Prostate gland (tissue), 2 donors: Measurements from ENCODE around the gene ERMP1. TPM values are rescaled to one million over a fixed set of nuclear protein-coding genes. Genes with fewer than 3 reads are reported as not detected.

Experiments
- DNase-seq: peaks from one replicate; pipeline ENCODE4 v3.0.0-alpha.2; 2019; ENCODE audit warnings: low spot score
- H3K27ac ChIP-seq, 2 donors: fragments of 200-600 bp; sonication (generic); 2 replicates each; pipeline ENCODE4 v1.5.1; 2017 to 2019
- H3K27me3 ChIP-seq: fragments of 200-600 bp; sonication (generic); replicated peaks from 2 replicates; pipeline ENCODE4 v1.5.1; 2019; ENCODE audit not compliant: insufficient read depth
- H3K36me3 ChIP-seq, 2 donors: fragments of 200-600 bp; sonication (generic); 1 replicate in 1 of 2; 2 replicates in 1 of 2; pipeline versions ENCODE4 v1.5.1 to v1.8.1; 2017 to 2019
- H3K4me1 ChIP-seq: fragments of 200-600 bp; sonication (generic); replicated peaks from 2 replicates; pipeline ENCODE4 v1.5.1; 2019
- H3K4me3 ChIP-seq, 2 donors: fragments of 200-600 bp; sonication (generic); 2 replicates each; pipeline ENCODE4 v1.5.1; 2017 to 2019
- H3K9me3 ChIP-seq: fragments of 200-600 bp; sonication (generic); 2 replicates; pipeline ENCODE4 v1.5.1; 2017
- CTCF ChIP-seq, 4 experiments: fragments of 200-600 bp in 2 of 4; fragments of 450-650 bp in 2 of 4; sonication (generic) in 2 of 4; IDR thresholded peaks; 1 replicate in 3 of 4; 2 replicates in 1 of 4; pipeline ENCODE4 v1.5.1; 2016 to 2019; ENCODE audit warnings: antibody characterized with exemption in 4 of 4, mild to moderate bottlenecking in 2 of 4, moderate library complexity in 2 of 4
- POLR2A ChIP-seq: fragments of 450-650 bp; IDR thresholded peaks from one replicate; pipeline ENCODE4 v1.6.1; 2016; ENCODE audit warnings: antibody characterized with exemption, mild to moderate bottlenecking
- POLR2AphosphoS5 ChIP-seq: sonication (generic); formaldehyde crosslinking; IDR thresholded peaks from one replicate; pipeline ENCODE4 v1.6.1; 2017; ENCODE audit warnings: antibody characterized with exemption
- WGBS: methylation state at CpG from one replicate; pipeline ENCODE4 v1.1.5; 2018; 5-methylcytosine and 5-hydroxymethylcytosine counted together
- intact Hi-C: fragments of 100-400 bp; cut with DNase I; formaldehyde crosslinking; loops from one replicate; pipeline ENCODE4 v1.14.2; 2022
- total RNA-seq, 2 donors: library from RNA; depleted of rRNA; stranded (reverse); fragments of >200 nt; gene quantifications; one replicate each; pipeline ENCODE4 v1.1.0, GENCODE V29; 2016

The ERMP1 gene
- total RNA-seq, 2 donors from 2014 or later = 21.7 to 24.7 TPM

- Histone ChIP-seq H3K4me3 (no peak overlapping the region), H3K4me1 (no peaks in the 10 kb centered on the region), H3K36me3 (no peaks in the 10 kb centered on the region), H3K9me3 (no peaks in the 10 kb centered on the region), H3K27ac (no peak overlapping the region), H3K27me3 (no peaks in the 10 kb centered on the region)
- 74% methylated on average over 3 of the region's 3 CpGs for WGBS
- TF ChIP-seq POLR2A = no peak
- no peak for TF ChIP-seq CTCF (IDR thresholded peaks at IDR 0.05)
- no peak for TF ChIP-seq POLR2AphosphoS5
- intact Hi-C loops = no loop called here
- no peak for DNase-seq
Observed at GRCh38 chr9:5848372-5848882, 15.5 kb upstream of the ERMP1 start.

DNA sequence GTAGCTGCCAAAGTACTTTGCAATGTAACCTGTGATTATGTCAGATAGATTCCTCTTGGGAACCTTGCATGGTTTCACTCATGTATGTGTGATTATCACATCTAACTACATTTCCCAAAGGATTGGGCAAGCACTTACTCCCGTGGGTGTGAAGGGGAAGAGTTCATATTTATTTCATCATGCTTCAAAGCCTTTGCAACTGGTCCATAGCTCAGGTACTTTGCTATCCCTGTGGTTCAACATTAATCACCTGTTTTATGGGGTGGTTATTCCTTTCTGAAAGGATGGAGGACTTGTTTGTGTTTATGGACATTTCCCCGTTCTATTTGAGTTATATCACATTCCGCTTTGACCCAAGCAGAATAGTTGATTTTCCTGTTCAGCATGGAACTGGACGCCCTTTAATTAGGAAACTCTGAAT is 13.6 kb upstream of the ERMP1 start:
- 50% methylated on average over 4 of the region's 4 CpGs for WGBS
- Histone ChIP-seq H3K27ac (no peak overlapping the region), H3K27me3 (no peaks in the 10 kb centered on the region), H3K36me3 (no peaks in the 10 kb centered on the region), H3K9me3 (no peaks in the 10 kb centered on the region), H3K4me1 (no peaks in the 10 kb centered on the region), H3K4me3 (no peak overlapping the region)
- TF ChIP-seq POLR2AphosphoS5 (peak; percentile 60), CTCF (IDR thresholded peaks at IDR 0.05) (no peak)
- DNase-seq = no peak
- intact Hi-C loops = no loop called here

DNA sequence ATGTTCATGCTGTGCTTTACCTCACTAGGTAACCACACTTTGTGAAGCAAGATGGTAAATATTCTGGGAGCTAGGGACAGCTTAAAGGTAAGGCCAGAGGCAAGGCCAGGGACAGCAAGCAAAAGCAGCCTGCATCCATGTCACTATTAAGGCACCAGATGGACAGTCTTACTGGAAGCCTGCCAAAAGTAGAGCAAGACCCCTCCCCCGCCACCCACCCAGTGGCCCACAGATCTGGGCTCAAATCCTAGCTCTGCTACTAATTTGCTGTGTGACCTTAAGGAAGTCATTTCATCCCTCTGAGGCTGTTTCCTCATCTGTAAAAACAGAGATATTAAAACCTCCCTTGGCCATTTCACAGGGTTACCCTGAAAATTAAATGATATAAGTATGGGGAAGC is 13.2 kb upstream of the ERMP1 start:
- intact Hi-C loops = no loop called here
- no peak overlapping the region for H3K27ac ChIP-seq

DNA sequence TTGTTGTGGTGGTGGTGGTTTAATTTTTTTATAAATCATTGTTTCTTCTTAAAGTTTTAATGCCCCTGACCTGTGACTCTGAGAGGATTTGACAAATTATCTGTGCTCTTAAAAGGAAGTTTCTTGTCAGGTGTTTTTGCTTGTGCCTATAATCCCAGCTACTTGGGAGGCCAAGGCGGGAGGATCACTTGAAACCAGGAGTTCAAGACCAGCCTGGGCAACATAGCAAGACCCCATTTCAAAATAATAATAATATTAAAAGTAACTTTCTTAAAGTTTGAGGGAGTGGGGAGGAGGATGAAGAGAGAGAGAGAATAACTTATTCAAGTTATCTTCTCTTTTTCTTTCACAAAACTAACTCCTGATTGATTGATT is 12.2 kb upstream of the ERMP1 start:
- 96% methylated on average over 1 of the region's 1 CpG for WGBS
- no peaks in the 10 kb centered on the region for H3K9me3 ChIP-seq
- no peaks in the 10 kb centered on the region for H3K4me1 ChIP-seq
- H3K27me3 ChIP-seq = no peaks in the 10 kb centered on the region
- no peak overlapping the region for H3K27ac ChIP-seq
- DNase-seq = no peak
- TF ChIP-seq POLR2A (no peak), POLR2AphosphoS5 (no peak), CTCF (IDR thresholded peaks at IDR 0.05) (no peak)
- H3K36me3 ChIP-seq = no peaks in the 10 kb centered on the region
- no peak overlapping the region for H3K4me3 ChIP-seq
- intact Hi-C loops = no loop called here

More for the DNA sequence above, 13.2 kb upstream of the ERMP1 start:
- H3K36me3 ChIP-seq = no peaks in the 10 kb centered on the region
- no peaks in the 10 kb centered on the region for H3K9me3 ChIP-seq
- 94% methylated on average over 1 of the region's 1 CpG for WGBS
- H3K4me1 ChIP-seq = no peaks in the 10 kb centered on the region
- no peaks in the 10 kb centered on the region for H3K27me3 ChIP-seq
- no peak for DNase-seq
- H3K4me3 ChIP-seq = no peak overlapping the region
- TF ChIP-seq POLR2AphosphoS5 = no peak

DNA sequence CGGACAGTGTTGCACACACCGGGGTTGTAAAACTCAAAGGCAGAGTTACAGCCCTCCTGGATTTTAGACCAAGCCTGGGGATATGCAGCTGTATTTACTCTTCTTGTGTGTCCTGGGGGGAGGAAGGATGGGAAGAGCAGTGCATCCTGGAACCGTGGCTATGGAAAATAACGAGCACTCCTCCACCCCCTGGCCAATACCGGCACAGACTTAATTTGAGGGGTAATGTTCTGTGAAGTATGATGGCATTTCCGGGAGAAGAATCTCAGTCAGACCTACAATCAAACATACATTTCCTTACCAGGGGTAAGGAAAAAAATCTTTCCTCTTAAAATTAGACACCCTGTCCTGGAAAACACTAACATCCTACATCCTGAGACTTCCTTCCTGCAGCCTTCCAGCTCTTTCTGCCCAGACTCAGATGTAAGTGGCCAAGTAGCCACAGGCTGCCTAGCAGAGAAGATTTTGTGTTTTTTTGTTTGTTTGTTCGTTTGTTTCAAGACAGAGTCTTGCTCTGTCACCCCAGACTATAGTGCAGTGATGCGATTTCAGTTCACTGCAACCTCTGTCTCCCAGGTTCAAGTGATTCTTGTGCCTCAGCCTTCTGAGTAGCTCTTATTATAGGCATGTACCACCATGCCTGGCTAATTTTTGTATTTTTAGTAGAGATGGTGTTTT is 11.0 kb upstream of the ERMP1 start:
- TF ChIP-seq POLR2A (no peak), POLR2AphosphoS5 (peak; percentile 44), CTCF (IDR thresholded peaks at IDR 0.05) (peak in 1 of 4 experiments; percentile 12)
- 11% methylated on average over 8 of the region's 8 CpGs for WGBS
- no peaks in the 10 kb centered on the region for H3K4me1 ChIP-seq
- no peaks in the 10 kb centered on the region for H3K9me3 ChIP-seq
- intact Hi-C loops = no loop called here
- no peaks in the 10 kb centered on the region for H3K36me3 ChIP-seq
- H3K27me3 ChIP-seq = no peaks in the 10 kb centered on the region
- H3K27ac ChIP-seq = peak overlapping the region; percentile 48 to 49
- DNase-seq = peak; percentile 27
- no peak overlapping the region for H3K4me3 ChIP-seq
